Measurements from ENCODE around the gene DHX40.

DHX40 gene

DNA sequence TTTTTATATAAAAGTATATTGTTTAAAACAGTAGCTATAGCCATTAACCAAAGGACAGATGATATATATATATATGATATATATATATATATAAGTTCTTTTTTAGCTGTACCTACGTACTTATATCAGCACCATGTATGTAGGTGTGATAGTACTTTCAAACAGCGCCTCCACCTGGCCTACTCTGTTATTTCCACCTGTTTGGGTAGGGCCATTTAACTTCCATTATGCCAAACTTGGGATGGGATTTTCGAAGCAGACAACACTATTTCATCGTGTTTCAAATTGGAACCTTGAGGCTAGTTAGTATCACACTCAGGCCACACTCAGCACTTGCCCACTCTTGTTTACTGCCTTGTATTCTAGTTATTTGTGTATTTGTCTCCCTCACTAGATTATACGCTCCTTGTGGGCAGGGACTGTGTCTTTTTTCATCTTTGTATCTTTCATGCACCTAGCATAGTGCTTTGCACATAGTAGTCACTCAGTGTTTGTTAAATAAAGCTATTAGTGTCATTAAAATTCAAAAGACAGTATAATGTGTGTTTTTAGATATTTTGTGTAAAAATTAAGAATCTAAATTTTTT lies 42.5 kb downstream of the DHX40 start:
- Mint-ChIP-seq H3K4me3 (no peak overlapping the region), H3K27ac (no peak overlapping the region), H3K36me3 (peaks cover 14% of the 10 kb centered on the region)

DNA sequence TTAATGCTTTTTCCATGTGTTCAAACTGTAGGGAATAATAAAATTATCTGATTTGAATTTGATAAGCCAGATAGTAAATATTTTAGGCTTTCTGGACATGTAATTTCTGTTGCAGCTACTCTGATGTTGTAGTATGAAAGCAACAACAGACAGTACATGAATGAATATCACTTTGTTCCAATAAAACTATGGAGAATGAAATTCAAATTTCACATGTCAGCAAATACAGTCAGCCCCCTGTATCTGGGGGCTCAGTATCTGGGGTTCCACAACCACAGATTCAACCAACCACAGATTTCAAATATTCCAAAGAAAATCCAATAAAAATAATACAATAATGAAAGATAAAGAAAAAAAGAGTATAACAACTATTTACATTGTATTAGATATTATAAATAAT lies 46.1 kb downstream of the DHX40 start:
- Mint-ChIP-seq H3K36me3 (peaks cover 10% of the 10 kb centered on the region), H3K9me3 (ENCODE audit: low read depth) (no peaks in the 10 kb centered on the region), H3K4me1 (ENCODE audit: low read depth) (no peaks in the 10 kb centered on the region), H3K4me3 (no peak overlapping the region), H3K27me3 (no peaks in the 10 kb centered on the region), H3K27ac (no peak overlapping the region)

More for the DNA sequence above, 42.5 kb downstream of the DHX40 start:
- Mint-ChIP-seq H3K27me3 (no peaks in the 10 kb centered on the region), H3K4me1 (ENCODE audit: low read depth) (no peaks in the 10 kb centered on the region), H3K9me3 (ENCODE audit: low read depth) (no peaks in the 10 kb centered on the region)

DNA sequence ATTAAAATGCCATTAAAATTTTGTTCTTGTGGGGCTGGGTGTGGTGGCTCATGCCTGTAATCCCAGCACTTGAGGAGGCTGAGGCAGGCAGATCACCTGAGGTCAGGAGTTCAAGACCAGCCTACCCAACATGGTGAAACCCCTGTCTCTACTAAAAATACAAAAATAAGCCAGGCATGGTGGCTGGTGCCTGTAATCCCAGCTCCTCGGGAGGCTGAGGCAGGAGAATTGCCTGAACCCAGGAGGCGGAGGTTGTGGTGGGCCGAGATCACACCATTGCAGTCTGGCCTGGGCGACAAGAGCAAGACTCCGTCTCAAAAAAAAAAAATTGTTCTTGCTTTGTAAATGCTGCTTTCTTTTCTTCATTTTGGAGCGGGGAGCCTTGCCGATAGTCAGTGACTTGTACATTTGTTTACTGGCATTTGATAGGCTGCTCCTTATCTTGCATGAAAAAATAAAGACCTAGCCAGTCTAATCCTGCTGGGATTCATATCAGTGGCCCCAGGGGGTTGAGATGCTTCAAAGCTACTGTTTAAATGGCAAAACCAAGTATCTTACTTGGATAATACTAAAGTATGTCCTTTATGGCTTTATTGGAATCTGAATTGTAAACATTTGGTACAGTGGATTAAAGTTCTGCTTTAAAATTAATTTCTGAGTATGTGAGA lies 51.0 kb downstream of the DHX40 start:
- Mint-ChIP-seq H3K27ac (no peak overlapping the region), H3K4me1 (ENCODE audit: low read depth) (peaks cover 26% of the 10 kb centered on the region), H3K36me3 (no peaks in the 10 kb centered on the region), H3K27me3 (no peaks in the 10 kb centered on the region), H3K4me3 (no peak overlapping the region), H3K9me3 (ENCODE audit: low read depth) (no peaks in the 10 kb centered on the region)

DNA sequence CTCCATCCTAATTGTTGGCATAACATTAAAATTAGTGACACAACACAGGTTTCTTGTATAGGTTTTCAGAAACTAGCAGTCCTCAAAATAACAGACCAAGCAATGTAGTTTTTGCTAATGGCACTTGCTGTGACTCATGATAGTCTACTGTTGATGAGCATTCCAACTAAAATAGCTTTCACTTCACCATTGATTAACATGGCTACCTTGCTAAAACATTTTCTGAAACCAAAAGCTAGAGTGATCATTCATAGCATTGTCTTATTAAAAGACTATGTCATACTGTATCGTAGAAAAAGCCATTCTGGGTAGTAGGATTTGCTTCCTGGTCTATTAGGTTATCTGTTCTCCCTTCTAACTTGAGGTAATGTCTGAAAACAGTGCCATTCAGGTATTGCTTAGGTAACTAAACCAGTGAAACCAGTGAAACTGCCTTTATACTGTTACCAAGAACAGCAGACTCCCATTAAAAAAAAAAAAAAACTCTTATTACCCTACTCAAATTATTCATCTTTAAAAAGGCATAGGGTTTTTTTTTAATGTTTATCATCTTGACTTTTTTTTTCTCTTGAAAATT lies 51.8 kb downstream of the DHX40 start:
- Mint-ChIP-seq H3K9me3 (ENCODE audit: low read depth) (no peaks in the 10 kb centered on the region), H3K27ac (no peak overlapping the region), H3K4me1 (ENCODE audit: low read depth) (peaks cover 35% of the 10 kb centered on the region), H3K4me3 (peak overlapping the region; percentile 0), H3K36me3 (no peaks in the 10 kb centered on the region), H3K27me3 (no peaks in the 10 kb centered on the region)

DNA sequence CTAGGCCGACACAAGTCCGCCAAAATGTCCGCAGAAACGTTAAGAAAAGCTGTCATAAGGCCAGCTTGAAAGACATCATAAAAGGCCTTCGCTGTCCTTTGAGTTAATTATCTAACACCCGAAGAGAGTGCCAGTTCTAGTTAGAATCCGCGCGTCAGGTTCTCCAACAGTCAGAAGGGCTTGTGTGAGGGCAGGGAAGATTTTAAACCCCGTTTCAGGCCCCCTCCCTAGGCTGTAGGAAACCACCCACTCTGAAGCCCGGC lies 53.6 kb downstream of the DHX40 start:
- Mint-ChIP-seq H3K27me3 (no peaks in the 10 kb centered on the region), H3K9me3 (ENCODE audit: low read depth) (no peaks in the 10 kb centered on the region), H3K4me1 (ENCODE audit: low read depth) (peaks cover 48% of the 10 kb centered on the region), H3K27ac (peak overlapping the region; percentile 98), H3K4me3 (peak overlapping the region; percentile 93), H3K36me3 (no peaks in the 10 kb centered on the region)

DNA sequence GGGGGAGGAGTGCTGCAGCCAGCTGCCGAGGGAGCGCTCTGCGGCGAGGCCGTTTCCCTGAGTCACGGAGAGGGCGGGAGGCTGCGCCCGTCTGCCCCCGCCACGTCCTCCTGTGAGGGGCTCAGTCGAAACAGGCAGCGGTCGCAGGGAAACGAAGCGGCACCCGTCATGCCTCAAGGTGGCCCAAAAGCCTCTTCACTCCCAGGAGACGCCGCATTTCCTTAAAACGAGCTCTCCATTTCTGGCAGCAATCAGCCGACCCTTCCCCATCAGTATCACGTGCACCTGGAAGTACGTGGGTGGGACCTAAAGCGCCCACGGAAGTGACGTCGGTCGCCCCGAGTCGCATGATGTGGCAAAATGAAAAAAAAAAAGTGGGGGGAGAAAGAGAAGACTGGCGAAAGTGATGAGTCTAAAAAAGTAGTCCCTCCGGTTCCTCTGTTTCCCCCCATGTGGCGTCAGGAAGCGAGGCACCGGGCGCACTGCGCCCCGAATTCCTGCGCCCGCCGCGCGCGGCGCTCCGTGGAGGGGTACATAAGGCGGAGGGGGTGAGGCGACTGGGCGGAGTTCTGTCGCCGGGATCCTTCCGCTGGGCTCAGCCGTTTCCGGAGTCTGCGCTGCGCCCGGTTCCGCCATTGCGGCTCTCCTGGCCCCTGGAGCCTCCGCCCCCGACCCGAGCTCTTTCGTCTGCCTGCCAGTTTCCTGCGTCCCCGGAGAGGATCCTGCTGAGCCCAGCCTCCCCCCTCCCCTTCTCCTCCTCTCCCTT lies 54.1 kb downstream of the DHX40 start, which contains the start of gene CLTC:
Gene CLTC, plus strand, starts transcription at position 598 of the 766 bp plus-strand sequence. CDS start 237 bp downstream, outside the sequence.
- Mint-ChIP-seq H3K9me3 (ENCODE audit: low read depth) (no peaks in the 10 kb centered on the region), H3K27ac (peak within 1 kb of the TSS; percentile 98), H3K36me3 (no peaks in the 10 kb centered on the region), H3K27me3 (no peaks in the 10 kb centered on the region), H3K4me3 (peak within 1 kb of the TSS; percentile 93), H3K4me1 (ENCODE audit: low read depth) (peaks cover 52% of the 10 kb centered on the region)

DNA sequence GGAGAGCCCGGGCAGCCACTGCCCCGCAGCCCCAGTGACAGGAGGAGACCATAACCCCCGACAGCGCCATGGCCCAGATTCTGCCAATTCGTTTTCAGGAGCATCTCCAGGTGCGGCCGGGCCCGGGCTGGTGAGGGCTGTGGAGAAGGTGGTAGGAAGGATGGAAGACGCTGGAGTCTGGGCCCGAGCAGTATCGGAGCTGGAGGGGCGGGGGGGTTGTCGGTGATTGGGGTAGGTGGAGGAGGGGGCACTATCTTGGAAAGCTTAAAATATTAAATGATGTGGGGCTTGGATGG lies 54.6 kb downstream of the DHX40 start:
- Mint-ChIP-seq H3K9me3 (ENCODE audit: low read depth) (no peaks in the 10 kb centered on the region), H3K27ac (peak overlapping the region; percentile 98), H3K4me1 (ENCODE audit: low read depth) (peaks cover 53% of the 10 kb centered on the region), H3K4me3 (peak overlapping the region; percentile 93), H3K27me3 (no peaks in the 10 kb centered on the region), H3K36me3 (no peaks in the 10 kb centered on the region)

DNA sequence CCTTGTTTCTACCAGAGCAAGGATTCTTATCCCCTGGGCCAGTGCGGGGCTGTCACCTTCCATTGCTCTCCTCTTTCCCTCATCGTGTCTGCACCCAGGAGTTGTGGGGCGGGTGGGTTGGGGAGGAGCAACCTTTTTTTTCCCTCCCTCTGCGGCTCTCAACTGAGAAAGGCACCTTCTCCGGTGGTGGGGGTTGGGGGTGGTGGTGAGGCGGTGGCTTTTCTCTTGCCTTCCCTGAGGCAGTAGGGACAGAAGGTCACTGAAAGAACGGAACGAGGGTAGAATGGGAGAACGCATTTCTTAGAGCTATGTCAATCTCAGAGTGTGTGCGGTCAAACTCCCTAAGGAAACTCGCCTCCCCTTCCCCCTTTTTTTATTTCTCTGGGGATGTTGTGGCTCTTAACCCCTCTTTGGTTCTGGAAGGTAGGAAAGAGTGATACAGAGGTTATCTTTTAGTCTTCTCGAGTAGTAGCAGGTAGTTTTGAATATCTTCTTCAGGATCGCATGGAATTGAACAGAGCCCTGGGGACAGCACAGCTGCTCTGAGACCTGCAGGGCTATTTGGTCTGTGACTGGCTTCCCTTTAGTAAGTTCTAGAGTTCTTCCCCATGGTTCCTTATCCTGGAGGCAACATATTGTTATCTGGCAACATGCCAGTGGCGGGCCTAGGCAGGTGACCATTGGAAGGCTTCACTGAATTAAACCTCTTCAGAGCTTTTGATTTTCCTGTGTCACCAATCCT lies 55.3 kb downstream of the DHX40 start:
- Mint-ChIP-seq H3K9me3 (ENCODE audit: low read depth) (no peaks in the 10 kb centered on the region), H3K4me3 (peak overlapping the region; percentile 93), H3K36me3 (no peaks in the 10 kb centered on the region), H3K27ac (peak overlapping the region; percentile 98), H3K27me3 (no peaks in the 10 kb centered on the region), H3K4me1 (ENCODE audit: low read depth) (peaks cover 57% of the 10 kb centered on the region)

DNA sequence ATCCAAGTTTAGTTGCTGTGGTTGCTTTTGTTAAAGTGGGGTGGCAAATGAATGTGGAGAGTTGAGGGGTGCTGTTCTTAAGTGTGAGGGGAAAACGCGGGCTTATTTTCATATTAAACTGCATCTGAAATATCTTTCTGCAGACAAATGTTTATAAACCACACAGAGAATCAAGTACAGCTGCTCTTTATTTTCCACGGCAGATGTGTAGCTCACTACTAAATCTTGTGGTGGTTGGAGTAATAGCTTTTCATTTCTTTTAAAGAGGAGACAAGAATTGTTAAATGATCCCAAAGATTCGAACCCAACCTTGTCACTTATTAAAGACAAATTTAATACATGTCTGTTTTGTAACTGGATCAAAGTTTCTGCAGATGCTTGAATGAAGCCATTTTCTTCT lies 56.4 kb downstream of the DHX40 start:
- Mint-ChIP-seq H3K4me1 (ENCODE audit: low read depth) (peaks cover 65% of the 10 kb centered on the region), H3K36me3 (no peaks in the 10 kb centered on the region), H3K27me3 (no peaks in the 10 kb centered on the region), H3K9me3 (ENCODE audit: low read depth) (no peaks in the 10 kb centered on the region), H3K4me3 (peak overlapping the region; percentile 93), H3K27ac (peak overlapping the region; percentile 19)

DNA sequence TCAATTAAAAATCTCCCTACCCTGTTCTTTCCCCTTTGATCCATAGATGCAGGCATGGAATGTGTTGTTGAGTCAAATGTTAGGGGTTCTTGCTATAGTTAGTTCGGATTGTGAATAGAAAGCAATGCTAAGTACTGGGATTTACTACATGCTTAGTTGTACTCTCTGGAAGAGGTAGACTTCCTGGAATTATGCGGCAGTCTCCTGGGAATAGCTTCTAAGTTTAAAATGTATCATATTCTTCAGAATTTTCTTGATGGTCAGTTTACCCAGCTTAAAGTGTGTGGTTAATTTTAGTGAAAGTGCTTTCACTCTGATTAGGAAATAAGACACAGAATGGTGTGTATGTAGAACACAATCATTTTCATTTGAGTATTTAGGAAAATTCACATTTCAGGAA lies 57.7 kb downstream of the DHX40 start:
- Mint-ChIP-seq H3K4me3 (peak overlapping the region; percentile 72), H3K9me3 (ENCODE audit: low read depth) (no peaks in the 10 kb centered on the region), H3K4me1 (ENCODE audit: low read depth) (peaks cover 67% of the 10 kb centered on the region), H3K27me3 (no peaks in the 10 kb centered on the region), H3K36me3 (no peaks in the 10 kb centered on the region), H3K27ac (peak overlapping the region; percentile 80)

DNA sequence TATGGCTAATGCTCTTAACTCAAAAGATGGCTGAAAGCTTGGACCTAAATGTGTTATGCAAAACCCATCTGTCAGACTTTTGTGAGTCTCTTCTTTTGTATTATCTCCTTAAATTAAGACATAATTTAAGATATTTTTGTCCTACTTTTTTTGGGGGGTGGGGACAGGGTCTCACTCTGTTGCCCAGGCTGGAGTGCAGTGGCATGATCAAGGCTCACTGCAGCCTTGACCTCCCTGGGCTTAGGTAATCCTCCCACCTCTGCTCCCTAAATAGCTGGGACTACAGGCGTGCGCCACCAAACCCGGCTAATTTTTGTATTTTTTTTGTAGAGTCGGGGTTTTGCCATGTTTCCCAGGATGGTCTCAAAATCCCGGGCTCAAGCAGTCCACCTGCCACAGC lies 61.3 kb downstream of the DHX40 start:
- no peaks in the 10 kb centered on the region for H3K9me3 Mint-ChIP-seq (ENCODE audit: low read depth)
- peaks cover 74% of the 10 kb centered on the region for H3K4me1 Mint-ChIP-seq (ENCODE audit: low read depth)
- no peak overlapping the region for H3K27ac Mint-ChIP-seq
- no peaks in the 10 kb centered on the region for H3K27me3 Mint-ChIP-seq
- H3K36me3 Mint-ChIP-seq = peaks cover 9% of the 10 kb centered on the region
- H3K4me3 Mint-ChIP-seq = no peak overlapping the region

DNA sequence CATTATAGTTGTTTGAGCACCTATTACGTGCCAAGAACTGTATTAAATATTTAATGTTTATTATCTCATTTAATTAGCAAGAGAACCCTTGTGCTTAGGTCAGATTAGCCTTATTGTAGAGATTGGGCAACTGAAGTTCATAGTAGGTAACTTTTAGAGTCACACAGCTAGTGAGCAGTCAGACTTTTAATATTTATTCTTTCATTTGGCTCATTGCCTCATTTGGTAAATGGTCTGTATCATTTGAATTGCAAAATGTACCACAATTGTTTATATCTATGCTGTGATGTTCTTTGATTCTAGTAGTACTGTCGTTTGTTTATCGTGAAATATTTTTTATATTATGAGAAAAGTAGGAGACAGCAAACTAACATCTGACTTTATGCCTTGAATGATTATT lies 61.9 kb downstream of the DHX40 start:
- Mint-ChIP-seq H3K4me3 (no peak overlapping the region), H3K36me3 (peaks cover 9% of the 10 kb centered on the region), H3K9me3 (ENCODE audit: low read depth) (no peaks in the 10 kb centered on the region), H3K27me3 (no peaks in the 10 kb centered on the region), H3K27ac (peak overlapping the region; percentile 6), H3K4me1 (ENCODE audit: low read depth) (peaks cover 70% of the 10 kb centered on the region)

DNA sequence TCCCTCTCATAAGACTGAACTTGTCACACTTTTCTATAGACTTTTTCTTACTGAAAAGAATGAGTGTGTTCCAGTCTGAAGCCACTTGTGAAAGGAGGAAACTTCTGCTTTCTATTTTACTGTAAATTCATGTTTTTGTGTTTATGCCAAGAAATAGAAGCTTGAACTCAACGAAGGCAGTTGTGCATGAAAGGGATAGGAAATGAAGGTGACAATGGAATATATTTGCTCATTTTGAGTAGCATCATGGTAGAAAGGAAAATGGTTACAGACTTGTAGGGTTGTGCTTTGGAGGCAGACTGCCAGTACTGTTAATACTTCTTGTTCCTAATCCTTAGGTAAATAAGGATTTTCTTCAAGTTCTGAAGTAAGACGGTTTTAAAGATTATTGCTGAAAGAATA lies 62.4 kb downstream of the DHX40 start:
- no peaks in the 10 kb centered on the region for H3K9me3 Mint-ChIP-seq (ENCODE audit: low read depth)
- H3K4me1 Mint-ChIP-seq (ENCODE audit: low read depth) = peaks cover 70% of the 10 kb centered on the region
- H3K36me3 Mint-ChIP-seq = peaks cover 9% of the 10 kb centered on the region
- H3K27ac Mint-ChIP-seq = peak overlapping the region; percentile 6
- H3K27me3 Mint-ChIP-seq = no peaks in the 10 kb centered on the region
- no peak overlapping the region for H3K4me3 Mint-ChIP-seq

DNA sequence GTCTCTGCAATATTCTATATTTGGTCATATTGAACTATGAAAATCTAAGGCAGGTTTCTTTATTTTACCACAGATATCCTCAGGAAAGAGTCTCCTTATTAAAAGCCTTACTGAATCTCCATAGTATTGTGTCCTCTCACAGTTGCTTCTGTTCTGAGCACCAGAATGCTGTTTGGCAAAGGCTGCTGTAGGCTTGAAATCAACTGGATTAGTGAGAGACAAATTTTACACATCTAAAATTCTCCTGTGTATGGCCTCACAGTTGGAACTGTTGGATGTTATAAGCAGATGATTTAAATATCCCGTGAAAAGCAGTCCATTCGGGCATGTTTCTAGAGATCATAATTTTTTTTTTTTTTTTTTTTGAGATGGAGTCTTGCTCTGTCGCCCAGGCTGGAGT lies 63.8 kb downstream of the DHX40 start:
- no peak overlapping the region for H3K4me3 Mint-ChIP-seq
- peaks cover 72% of the 10 kb centered on the region for H3K4me1 Mint-ChIP-seq (ENCODE audit: low read depth)
- peaks cover 9% of the 10 kb centered on the region for H3K36me3 Mint-ChIP-seq
- H3K27me3 Mint-ChIP-seq = no peaks in the 10 kb centered on the region
- H3K9me3 Mint-ChIP-seq (ENCODE audit: low read depth) = no peaks in the 10 kb centered on the region
- H3K27ac Mint-ChIP-seq = peak overlapping the region; percentile 41

DNA sequence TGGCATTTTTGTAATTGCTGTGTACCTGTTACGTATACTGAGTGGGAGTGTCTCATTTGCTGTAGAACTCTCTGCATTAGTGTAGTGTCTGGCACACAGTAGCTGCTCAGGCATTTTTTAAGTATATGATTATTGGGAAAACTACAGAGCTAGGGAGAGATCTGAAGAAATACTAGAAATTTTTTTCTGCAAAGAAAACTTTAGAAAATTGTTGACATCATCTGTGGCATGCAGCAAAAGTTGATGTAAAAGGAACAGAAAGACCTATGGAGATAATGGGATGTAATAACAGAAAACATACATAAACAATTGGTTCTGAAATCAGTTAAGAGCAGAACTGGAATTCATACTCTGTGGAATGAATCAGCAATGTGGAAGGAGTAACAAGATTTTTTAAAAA lies 65.9 kb downstream of the DHX40 start:
- Mint-ChIP-seq H3K27me3 (no peaks in the 10 kb centered on the region), H3K4me1 (ENCODE audit: low read depth) (peaks cover 78% of the 10 kb centered on the region)

More for the DNA sequence above, 65.9 kb downstream of the DHX40 start:
- Mint-ChIP-seq H3K9me3 (ENCODE audit: low read depth) (no peaks in the 10 kb centered on the region), H3K36me3 (peaks cover 9% of the 10 kb centered on the region), H3K27ac (peak overlapping the region; percentile 6), H3K4me3 (peak overlapping the region; percentile 30)

All from activated naive CD8-positive, alpha-beta T cell (primary cell).